Right lobe of liver (tissue), 6 donors: ENCODE data around the gene LSS. TPM values are rescaled to one million over a fixed set of nuclear protein-coding genes. Genes with fewer than 3 reads are reported as not detected.
"Not testable (repeated sequence)": the region's sequence is repeated elsewhere in the genome, so short reads cannot be mapped to it uniquely, and the experiment has no call there.

Source experiments
- ATAC-seq, 4 donors: fragments of 200-7000 bp; cut with Tn5 transposase; one replicate each; pipeline ENCODE4 v1.9.1; 2020; ENCODE audit warnings: mild to moderate bottlenecking in 4 of 4, moderate library complexity in 4 of 4
- DNase-seq, 3 donors: peaks; one replicate each; pipeline ENCODE4 v3.0.0-alpha.2; 2020
- H3K27ac ChIP-seq, 3 donors: fragments of 200-600 bp; one replicate each; pipeline ENCODE4 v1.8.0; 2022
- H3K27me3 ChIP-seq, 2 donors: fragments of 200-600 bp; one replicate each; pipeline ENCODE4 v1.8.0; 2022
- H3K36me3 ChIP-seq, 4 donors: fragments of 200-600 bp; sonication (generic) in 1 of 4; one replicate each; pipeline versions ENCODE4 v1.5.1 to v1.8.0; 2017 to 2022; ENCODE audit warnings: control low read depth in 1 of 4
- H3K4me1 ChIP-seq, 4 donors: fragments of 200-600 bp; sonication (generic) in 1 of 4; one replicate each; pipeline versions ENCODE4 v1.5.1 to v1.8.0; 2017 to 2022; ENCODE audit warnings: control low read depth in 1 of 4
- H3K4me3 ChIP-seq, 3 donors: fragments of 200-600 bp; one replicate each; pipeline ENCODE4 v1.8.0; 2022
- H3K9me3 ChIP-seq, 4 donors: fragments of 200-600 bp; sonication (generic) in 1 of 4; one replicate each; pipeline versions ENCODE4 v1.5.1 to v1.8.0; 2017 to 2022; ENCODE audit warnings: control low read depth in 1 of 4
- POLR2A ChIP-seq: fragments of 450-650 bp; IDR thresholded peaks from one replicate; pipeline ENCODE4 v1.6.1; 2017; ENCODE audit warnings: antibody characterized with exemption, mild to moderate bottlenecking
- WGBS: methylation state at CpG from one replicate; pipeline ENCODE4 v1.1.6; 2018; ENCODE audit warnings: low coverage, low lambda C conversion rate; ENCODE audit not compliant: insufficient coverage; ENCODE audit errors: missing lambda C conversion rate; 5-methylcytosine and 5-hydroxymethylcytosine counted together
- intact Hi-C, 2 donors: fragments of 100-400 bp; cut with DNase I; formaldehyde crosslinking; loops; one replicate each; pipeline versions ENCODE4 v1.11.2 to v1.14.1; 2022
- total RNA-seq, 6 experiments: library from RNA; depleted of rRNA in 2 of 6; stranded (reverse); fragments of >200 nt in 2 of 6; fragmentation: NEBNext Ultra II Directional in 3 of 6; extraction: Animal tissue kit (Norgen Biotek cat#: 25700) in 3 of 6; gene quantifications; one replicate each; pipeline versions ENCODE4 v1.1.0 to v1.2.4, GENCODE V29; 2016 to 2023
- TF ChIP-seq, protein P1 (sequence below), 4 donors: fragments of 200-600 bp in 3 of 4; fragments of 450-650 bp in 1 of 4; IDR thresholded peaks; one replicate each; pipeline versions ENCODE4 v1.5.1 to v1.8.0; 2016 to 2022; ENCODE audit warnings: antibody characterized with exemption in 4 of 4, mild to moderate bottlenecking in 2 of 4
- donor health status: DM: no; HTN: yes; CAD: no.
- donor health status: DM: no; HTN: no; CAD: no.
- donor health status: DM: no; HTN: no; CAD: no.
- donor health status: DM: no; HTN: yes; CAD: no.
- donor health status: DM: no; HTN: yes; CAD: no.

LSS gene
- total RNA-seq, 6 experiments from 2014 or later = 37.0 to 103 (median 59.6) TPM

GRCh38 chr21:46172863-46173528, 55.6 kb downstream of the LSS start:
- TF ChIP-seq POLR2A = no peak
- TF ChIP-seq, protein P1, sequence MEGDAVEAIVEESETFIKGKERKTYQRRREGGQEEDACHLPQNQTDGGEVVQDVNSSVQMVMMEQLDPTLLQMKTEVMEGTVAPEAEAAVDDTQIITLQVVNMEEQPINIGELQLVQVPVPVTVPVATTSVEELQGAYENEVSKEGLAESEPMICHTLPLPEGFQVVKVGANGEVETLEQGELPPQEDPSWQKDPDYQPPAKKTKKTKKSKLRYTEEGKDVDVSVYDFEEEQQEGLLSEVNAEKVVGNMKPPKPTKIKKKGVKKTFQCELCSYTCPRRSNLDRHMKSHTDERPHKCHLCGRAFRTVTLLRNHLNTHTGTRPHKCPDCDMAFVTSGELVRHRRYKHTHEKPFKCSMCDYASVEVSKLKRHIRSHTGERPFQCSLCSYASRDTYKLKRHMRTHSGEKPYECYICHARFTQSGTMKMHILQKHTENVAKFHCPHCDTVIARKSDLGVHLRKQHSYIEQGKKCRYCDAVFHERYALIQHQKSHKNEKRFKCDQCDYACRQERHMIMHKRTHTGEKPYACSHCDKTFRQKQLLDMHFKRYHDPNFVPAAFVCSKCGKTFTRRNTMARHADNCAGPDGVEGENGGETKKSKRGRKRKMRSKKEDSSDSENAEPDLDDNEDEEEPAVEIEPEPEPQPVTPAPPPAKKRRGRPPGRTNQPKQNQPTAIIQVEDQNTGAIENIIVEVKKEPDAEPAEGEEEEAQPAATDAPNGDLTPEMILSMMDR (IDR thresholded peaks at IDR 0.05) = no peak
- no CpG with 5 or more reads among the region's 6 CpGs for WGBS
- DNase-seq = no peak

GRCh38 chr21:46171996-46172862, 56.3 kb downstream of the LSS start:
- intact Hi-C loops = no loop called here
- DNase-seq = no peak
- WGBS = 80% methylated on average over 17 of the region's 21 CpGs

More at GRCh38 chr21:46172863-46173528, 55.6 kb downstream of the LSS start:
- ATAC-seq = peak in 1 of 4 donors; percentile 32
- no peak overlapping the region for H3K4me3 ChIP-seq
- no peaks in the 10 kb centered on the region for H3K27me3 ChIP-seq
- intact Hi-C loops = no loop called here
- H3K9me3 ChIP-seq = no peaks in the 10 kb centered on the region
- no peak overlapping the region for H3K27ac ChIP-seq
- no peaks in the 10 kb centered on the region for H3K36me3 ChIP-seq
- no peaks in the 10 kb centered on the region for H3K4me1 ChIP-seq

DNA sequence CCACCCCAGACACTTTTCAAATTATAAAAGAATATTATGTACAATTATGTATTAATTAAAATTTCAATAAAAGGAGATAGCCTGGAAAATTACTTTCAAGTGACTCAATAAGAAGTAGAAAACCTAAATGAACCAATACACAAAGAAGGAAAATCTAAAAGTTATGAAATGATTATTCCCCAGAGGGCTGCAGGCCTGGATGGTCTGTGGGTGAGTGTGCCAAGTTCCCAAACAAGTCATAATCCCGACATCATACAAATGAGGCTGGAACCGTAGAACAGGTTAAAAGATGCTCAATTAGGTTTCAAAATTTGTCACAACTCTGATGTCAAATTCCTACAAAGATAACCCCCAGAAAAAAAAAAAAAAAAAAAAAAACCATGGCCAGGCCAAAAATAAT, 57.0 kb downstream of the LSS start:
- Histone ChIP-seq H3K4me1 (no peaks in the 10 kb centered on the region), H3K36me3 (no peaks in the 10 kb centered on the region), H3K27me3 (no peaks in the 10 kb centered on the region), H3K4me3 (no peak overlapping the region), H3K27ac (no peak overlapping the region), H3K9me3 (no peaks in the 10 kb centered on the region)
- DNase-seq (no peak), ATAC-seq (no peak)
- TF ChIP-seq, protein P1 (IDR thresholded peaks at IDR 0.05) = no peak
- no peak for TF ChIP-seq POLR2A
- intact Hi-C loops = no loop called here
- WGBS = 20% methylated on average over 2 of the region's 2 CpGs

More at GRCh38 chr21:46171996-46172862, 56.3 kb downstream of the LSS start:
- no peaks in the 10 kb centered on the region for H3K9me3 ChIP-seq
- no peak overlapping the region for H3K4me3 ChIP-seq
- no peak overlapping the region for H3K27ac ChIP-seq
- H3K36me3 ChIP-seq = no peaks in the 10 kb centered on the region
- H3K4me1 ChIP-seq = no peaks in the 10 kb centered on the region
- H3K27me3 ChIP-seq = no peaks in the 10 kb centered on the region
- TF ChIP-seq, protein P1 (IDR thresholded peaks at IDR 0.05) = no peak
- no peak for TF ChIP-seq POLR2A
- ATAC-seq = peak in 1 of 4 donors; percentile 11

- H3K27ac ChIP-seq, ATAC-seq, H3K27me3 ChIP-seq, intact Hi-C loops, H3K36me3 ChIP-seq, H3K4me1 ChIP-seq, DNase-seq, H3K4me3 ChIP-seq, H3K9me3 ChIP-seq: not testable (repeated sequence)
- 40% methylated on average over 1 of the region's 1 CpG for WGBS
Measured at GRCh38 chr21:46170436-46171193, 58.0 kb downstream of the LSS start.
